Choroid plexus epithelial cell (primary cell): ENCODE data around the gene OPCML.

Source experiments
- DNase-seq: peaks from one replicate; pipeline ENCODE4 v3.0.0-alpha.2; 2010; ENCODE audit warnings: low read depth
- H3K4me3 ChIP-seq: 2 replicates; pipeline ENCODE4 v1.5.1; 2011; ENCODE audit warnings: low read depth, mild to moderate bottlenecking, control low read depth, low read length, moderate library complexity
- CTCF ChIP-seq: conservative IDR thresholded peaks from 2 replicates; pipeline ENCODE4 v1.5.1; 2011; ENCODE audit warnings: low read depth, mild to moderate bottlenecking, control low read depth, inconsistent platforms, low read length, moderate library complexity

OPCML gene

GRCh38 chr11:133553885-133554740, 21.8 kb upstream of the OPCML start:
- no peak for TF ChIP-seq CTCF
- no peak for DNase-seq
- H3K4me3 ChIP-seq, result no peak overlapping the region

DNA sequence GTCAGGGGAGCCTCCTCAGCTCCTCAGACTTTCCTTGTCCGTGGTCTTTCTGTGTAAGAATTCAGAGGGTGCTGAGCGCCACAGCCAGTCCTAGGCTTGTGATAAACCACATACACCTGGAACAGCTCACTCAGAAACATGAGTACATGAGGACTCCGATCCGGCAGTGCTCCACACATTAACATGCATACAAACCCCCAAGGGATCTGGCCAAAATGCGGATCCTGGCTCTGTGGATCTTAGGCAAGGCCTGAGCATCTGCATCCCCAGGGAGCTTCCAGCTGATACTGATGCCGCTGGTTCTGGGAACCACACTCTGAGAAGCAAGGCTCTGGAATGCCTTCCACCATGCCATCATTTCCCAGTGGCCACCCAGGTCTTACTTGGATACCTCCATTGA, 20.6 kb upstream of the OPCML start:
- no peak for DNase-seq
- H3K4me3 ChIP-seq, result no peak overlapping the region
- no peak for TF ChIP-seq CTCF

DNA sequence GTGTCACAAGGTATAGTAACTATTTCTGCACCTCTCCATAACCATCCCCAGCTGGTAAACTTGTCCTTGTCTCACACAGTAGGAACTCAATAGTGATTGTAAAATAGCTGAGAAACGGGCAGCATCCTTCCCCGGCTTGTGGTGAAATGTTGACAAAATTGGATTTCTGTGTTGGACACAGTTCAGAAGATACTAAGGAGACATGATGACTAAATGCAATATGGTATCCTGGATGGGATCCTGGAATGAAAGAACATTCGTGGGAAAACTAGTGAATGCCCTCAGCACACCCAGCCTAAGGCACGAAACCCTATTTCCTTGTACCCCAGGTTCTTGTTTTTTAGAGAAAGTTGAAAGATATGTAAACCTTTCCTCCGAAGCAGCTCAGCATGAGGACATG, 18.8 kb upstream of the OPCML start:
- no peak for TF ChIP-seq CTCF
- no peak for DNase-seq
- no peak overlapping the region for H3K4me3 ChIP-seq

GRCh38 chr11:133549826-133550225, 17.5 kb upstream of the OPCML start:
- no peak overlapping the region for H3K4me3 ChIP-seq
- DNase-seq, result no peak
- TF ChIP-seq CTCF, result no peak

DNA sequence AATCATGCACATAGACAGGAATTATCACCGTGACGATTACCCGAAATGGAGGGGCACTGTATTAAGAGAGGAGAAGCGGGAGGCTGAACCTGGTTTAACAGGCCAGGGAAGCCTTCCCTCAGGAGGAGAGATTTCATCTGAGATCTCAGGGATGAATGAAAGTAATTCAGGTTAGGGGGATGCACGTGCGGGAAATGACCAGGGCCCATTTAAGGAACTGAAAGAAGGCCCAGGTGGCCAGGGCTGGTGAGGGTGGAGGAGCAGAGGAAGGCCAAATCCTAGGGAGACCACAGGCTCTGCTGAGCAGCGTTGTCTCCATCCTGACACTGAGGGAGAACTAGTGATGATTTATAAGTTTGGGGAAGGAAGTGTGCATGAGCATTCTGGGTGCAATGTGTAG, 16.3 kb upstream of the OPCML start:
- H3K4me3 ChIP-seq, result no peak overlapping the region
- DNase-seq, result no peak
- TF ChIP-seq CTCF, result no peak

DNA sequence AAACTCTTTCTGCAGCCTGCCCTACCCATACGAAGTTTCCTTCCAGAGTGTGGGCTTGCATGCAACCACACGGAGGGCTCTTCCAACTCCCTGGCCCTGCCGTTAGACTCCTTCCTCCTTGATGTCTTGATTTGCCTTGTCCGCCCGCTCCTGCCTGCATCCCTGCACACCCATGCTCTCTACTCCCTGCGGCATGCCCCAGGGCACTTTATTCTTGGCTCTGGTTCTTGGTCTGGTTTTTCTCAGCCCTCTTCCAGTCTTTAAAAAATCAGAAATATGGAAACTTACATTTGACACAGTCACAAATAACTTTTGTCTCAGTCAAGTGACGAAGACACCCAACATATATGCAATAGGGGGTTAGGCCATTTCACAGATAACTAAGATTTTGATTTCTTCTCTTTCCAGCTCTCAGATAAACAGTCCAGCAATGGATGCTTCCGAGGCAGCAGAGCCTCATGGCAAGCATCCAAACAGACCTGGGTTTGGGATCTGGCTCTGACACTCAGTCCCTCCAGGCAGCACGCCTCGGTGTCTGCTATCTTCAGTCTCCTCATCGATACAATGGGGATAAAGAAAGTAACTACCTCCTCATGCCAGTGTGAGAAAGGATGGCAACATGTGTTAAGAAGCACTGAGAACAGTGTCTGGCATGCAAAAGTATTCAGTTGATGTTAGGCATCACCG, 15.7 kb upstream of the OPCML start:
- TF ChIP-seq CTCF, result no peak
- H3K4me3 ChIP-seq, result no peak overlapping the region
- DNase-seq, result no peak
